ENCODE data around the gene HTRA1.

HTRA1 gene

DNA sequence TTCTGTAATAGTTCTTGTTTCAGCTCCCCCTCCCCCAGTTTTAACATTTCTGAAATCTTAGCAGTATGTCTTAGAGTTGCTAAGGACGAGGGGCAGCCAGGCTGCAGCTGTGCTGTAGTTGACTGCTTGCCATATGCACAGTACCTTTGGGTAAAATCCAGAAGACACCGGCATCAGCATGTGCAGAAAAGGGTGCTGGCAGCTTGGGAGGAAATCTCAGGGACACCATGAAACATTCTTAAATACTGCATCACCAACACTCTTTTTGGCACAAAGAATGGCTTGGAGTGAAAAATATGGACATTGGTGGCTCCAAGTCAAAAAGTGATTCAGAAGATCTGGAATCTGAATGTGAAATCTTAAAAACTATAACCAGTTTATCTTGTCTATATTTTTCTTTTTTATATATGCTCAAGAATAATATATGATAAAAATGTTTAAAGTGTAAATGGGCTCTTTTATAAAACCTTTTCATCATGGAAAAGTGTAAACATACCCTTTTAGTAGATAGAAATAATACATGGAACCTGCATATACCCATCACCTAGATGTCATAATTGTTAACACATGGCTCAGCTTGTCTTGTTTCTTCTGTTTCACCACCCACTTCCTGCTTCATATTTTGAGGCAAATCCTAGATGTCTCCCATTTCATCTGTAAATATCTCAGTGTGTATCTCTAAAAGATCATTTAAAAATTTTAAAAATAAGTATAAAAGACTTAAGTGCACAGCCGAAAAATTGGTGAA, 41.3 kb upstream of the HTRA1 start:
- no peak overlapping the region for H2BK5ac ChIP-seq (ENCODE audit: low read depth, low read length, poor library complexity, severe bottlenecking)
- H3K27ac ChIP-seq (ENCODE audit: low read length, poor library complexity, severe bottlenecking), result no peak overlapping the region
- H3K9me3 ChIP-seq (ENCODE audit: control insufficient read depth, low read length), result no peaks in the 10 kb centered on the region
- no peak overlapping the region for H2AK5ac ChIP-seq (ENCODE audit: low read length, severe bottlenecking)
- H4K8ac ChIP-seq (ENCODE audit: low read length), result no peak overlapping the region
- H2BK15ac ChIP-seq (ENCODE audit: low read depth, poor library complexity, severe bottlenecking), result no peak overlapping the region
- H3K14ac ChIP-seq (ENCODE audit: low read length in 2 of 2), result no peak overlapping the region
- no peak overlapping the region for H3K23ac ChIP-seq (ENCODE audit: low read length in 2 of 2)
- peak overlapping the region; percentile 71 for H3K9ac ChIP-seq (ENCODE audit: low read length)
- H3K36me3 ChIP-seq (ENCODE audit: control insufficient read depth in 1 of 2, insufficient read depth in 2 of 2, low read depth in 1 of 2, low read length in 2 of 2), result peaks cover 3 to 37% of the 10 kb centered on the region in 2 experiments
- no peaks in the 10 kb centered on the region for H3K27me3 ChIP-seq (ENCODE audit: control insufficient read depth in 1 of 2, insufficient read depth in 1 of 2, low read length in 2 of 2)
- peaks cover 16% of the 10 kb centered on the region for H3K79me1 ChIP-seq (replicated peaks; ENCODE audit: low read length, poor library complexity, severe bottlenecking)
- no peak overlapping the region for H3K4ac ChIP-seq (ENCODE audit: low read depth in 1 of 2, low read length in 2 of 2)
- 50% methylated on average over 1 of the region's 3 CpGs for WGBS
- no peak for DNase-seq
- no peak overlapping the region for H2BK120ac ChIP-seq (ENCODE audit: low read depth, low read length)
- no peak overlapping the region for H3K4me2 ChIP-seq (ENCODE audit: low read length, poor library complexity, severe bottlenecking)
- H3K4me3 ChIP-seq (ENCODE audit: insufficient read depth in 1 of 2, low read depth in 1 of 2, low read length in 2 of 2), result peak overlapping the region in 1 of 2 experiments; percentile 5
- no peak overlapping the region for H2AFZ ChIP-seq (ENCODE audit: low read depth, low read length)
- no peak overlapping the region for H2BK12ac ChIP-seq (ENCODE audit: low read length in 2 of 2)
- no peak overlapping the region for H4K91ac ChIP-seq (ENCODE audit: low read length)
- no peaks in the 10 kb centered on the region for H3K4me1 ChIP-seq (ENCODE audit: control insufficient read depth, insufficient read depth, low read depth, low read length)
- no peak overlapping the region for H3K18ac ChIP-seq (ENCODE audit: low read depth in 1 of 2, low read length in 2 of 2)

DNA sequence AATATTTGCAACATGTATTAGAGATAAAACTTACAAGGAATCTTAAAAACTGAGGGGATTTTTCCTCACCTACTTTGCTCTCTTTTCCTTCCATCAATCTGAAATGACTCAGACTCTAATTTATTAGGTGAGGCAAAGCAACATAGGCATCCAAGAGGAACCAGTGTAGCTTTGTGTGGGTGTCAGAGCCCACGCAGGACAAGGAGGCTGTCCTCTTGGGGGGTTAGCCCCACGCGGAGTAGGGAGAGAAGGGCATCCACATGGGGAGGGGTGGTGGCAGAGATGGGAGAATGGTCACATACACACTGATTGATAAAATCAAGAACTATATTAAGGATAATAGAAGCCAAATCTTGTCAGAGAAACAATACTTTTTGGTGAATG, 40.7 kb upstream of the HTRA1 start:
- Histone ChIP-seq H3K18ac (ENCODE audit: low read depth in 1 of 2, low read length in 2 of 2) (no peak overlapping the region), H3K9ac (ENCODE audit: low read length) (peak overlapping the region; percentile 71), H3K4me3 (ENCODE audit: insufficient read depth in 1 of 2, low read depth in 1 of 2, low read length in 2 of 2) (peak overlapping the region in 1 of 2 experiments; percentile 60), H4K8ac (ENCODE audit: low read length) (no peak overlapping the region), H3K4ac (ENCODE audit: low read depth in 1 of 2, low read length in 2 of 2) (no peak overlapping the region), H2BK12ac (ENCODE audit: low read length in 2 of 2) (no peak overlapping the region), H3K36me3 (ENCODE audit: control insufficient read depth in 1 of 2, insufficient read depth in 2 of 2, low read depth in 1 of 2, low read length in 2 of 2) (peaks cover 5 to 38% of the 10 kb centered on the region in 2 experiments), H3K79me1 (replicated peaks; ENCODE audit: low read length, poor library complexity, severe bottlenecking) (peaks cover 14% of the 10 kb centered on the region), H2AK5ac (ENCODE audit: low read length, severe bottlenecking) (no peak overlapping the region), H2BK15ac (ENCODE audit: low read depth, poor library complexity, severe bottlenecking) (no peak overlapping the region), H3K27ac (ENCODE audit: low read length, poor library complexity, severe bottlenecking) (no peak overlapping the region), H3K23ac (ENCODE audit: low read length in 2 of 2) (no peak overlapping the region), H3K27me3 (ENCODE audit: control insufficient read depth in 1 of 2, insufficient read depth in 1 of 2, low read length in 2 of 2) (no peaks in the 10 kb centered on the region), H2AFZ (ENCODE audit: low read depth, low read length) (no peak overlapping the region), H4K91ac (ENCODE audit: low read length) (no peak overlapping the region), H3K9me3 (ENCODE audit: control insufficient read depth, low read length) (no peaks in the 10 kb centered on the region), H2BK120ac (ENCODE audit: low read depth, low read length) (no peak overlapping the region), H3K4me1 (ENCODE audit: control insufficient read depth, insufficient read depth, low read depth, low read length) (no peaks in the 10 kb centered on the region), H3K14ac (ENCODE audit: low read length in 2 of 2) (no peak overlapping the region), H3K4me2 (ENCODE audit: low read length, poor library complexity, severe bottlenecking) (no peak overlapping the region), H2BK5ac (ENCODE audit: low read depth, low read length, poor library complexity, severe bottlenecking) (no peak overlapping the region)
- WGBS, result 97% methylated on average over 3 of the region's 3 CpGs
- no peak for DNase-seq

DNA sequence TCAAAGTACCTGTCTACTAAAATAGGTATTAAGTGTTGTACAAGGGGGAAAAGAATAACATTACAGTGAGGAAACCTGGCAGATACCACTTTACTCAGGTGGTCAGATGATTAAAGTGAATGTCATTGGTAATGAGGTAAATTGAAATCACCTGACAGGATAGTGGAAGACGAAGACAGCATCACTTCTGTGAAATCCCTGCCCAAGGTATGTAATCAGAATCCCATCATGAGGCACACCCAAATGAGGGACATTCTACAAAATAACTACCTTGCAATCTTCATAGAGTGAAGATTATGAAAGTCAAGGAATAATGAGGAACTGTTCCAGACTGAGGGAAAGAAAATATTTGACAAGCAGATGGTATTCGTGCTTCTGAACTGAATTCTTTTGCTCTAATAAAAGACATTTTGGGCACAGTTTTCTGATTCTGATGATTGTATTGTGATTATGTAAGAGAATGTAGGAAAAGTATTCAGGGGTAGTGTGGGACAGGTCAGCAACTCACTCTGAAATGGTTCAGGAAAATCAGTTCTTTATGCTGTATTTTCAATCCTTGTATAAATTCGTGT, 40.2 kb upstream of the HTRA1 start:
- WGBS, result 89% methylated on average over 2 of the region's 3 CpGs

GRCh38 chr10:122421742-122422141, 39.6 kb upstream of the HTRA1 start:
- Histone ChIP-seq H2BK120ac (ENCODE audit: low read depth, low read length) (no peak overlapping the region), H3K23ac (ENCODE audit: low read length in 2 of 2) (no peak overlapping the region)

More for the DNA sequence above, 40.2 kb upstream of the HTRA1 start:
- no peak overlapping the region for H2BK5ac ChIP-seq (ENCODE audit: low read depth, low read length, poor library complexity, severe bottlenecking)
- no peaks in the 10 kb centered on the region for H3K27me3 ChIP-seq (ENCODE audit: control insufficient read depth in 1 of 2, insufficient read depth in 1 of 2, low read length in 2 of 2)
- H3K79me1 ChIP-seq (replicated peaks; ENCODE audit: low read length, poor library complexity, severe bottlenecking), result peaks cover 13% of the 10 kb centered on the region
- no peak for DNase-seq
- H3K18ac ChIP-seq (ENCODE audit: low read depth in 1 of 2, low read length in 2 of 2), result no peak overlapping the region
- no peaks in the 10 kb centered on the region for H3K9me3 ChIP-seq (ENCODE audit: control insufficient read depth, low read length)
- no peak overlapping the region for H3K4me2 ChIP-seq (ENCODE audit: low read length, poor library complexity, severe bottlenecking)
- H2AK5ac ChIP-seq (ENCODE audit: low read length, severe bottlenecking), result no peak overlapping the region
- H3K9ac ChIP-seq (ENCODE audit: low read length), result peak overlapping the region; percentile 71
- H3K4me3 ChIP-seq (ENCODE audit: insufficient read depth in 1 of 2, low read depth in 1 of 2, low read length in 2 of 2), result peak overlapping the region in 1 of 2 experiments; percentile 60
- no peak overlapping the region for H3K14ac ChIP-seq (ENCODE audit: low read length in 2 of 2)
- H4K8ac ChIP-seq (ENCODE audit: low read length), result no peak overlapping the region
- no peak overlapping the region for H2BK12ac ChIP-seq (ENCODE audit: low read length in 2 of 2)
- no peak overlapping the region for H3K27ac ChIP-seq (ENCODE audit: low read length, poor library complexity, severe bottlenecking)
- no peak overlapping the region for H4K91ac ChIP-seq (ENCODE audit: low read length)
- H2BK120ac ChIP-seq (ENCODE audit: low read depth, low read length), result no peak overlapping the region
- H2AFZ ChIP-seq (ENCODE audit: low read depth, low read length), result no peak overlapping the region
- no peak overlapping the region for H2BK15ac ChIP-seq (ENCODE audit: low read depth, poor library complexity, severe bottlenecking)
- no peak overlapping the region for H3K4ac ChIP-seq (ENCODE audit: low read depth in 1 of 2, low read length in 2 of 2)
- no peak overlapping the region for H3K23ac ChIP-seq (ENCODE audit: low read length in 2 of 2)
- no peaks in the 10 kb centered on the region for H3K4me1 ChIP-seq (ENCODE audit: control insufficient read depth, insufficient read depth, low read depth, low read length)
- H3K36me3 ChIP-seq (ENCODE audit: control insufficient read depth in 1 of 2, insufficient read depth in 2 of 2, low read depth in 1 of 2, low read length in 2 of 2), result peaks cover 4 to 38% of the 10 kb centered on the region in 2 experiments

More at GRCh38 chr10:122421742-122422141, 39.6 kb upstream of the HTRA1 start:
- H2AFZ ChIP-seq (ENCODE audit: low read depth, low read length), result no peak overlapping the region
- H3K9ac ChIP-seq (ENCODE audit: low read length), result no peak overlapping the region
- H3K4ac ChIP-seq (ENCODE audit: low read depth in 1 of 2, low read length in 2 of 2), result no peak overlapping the region
- H3K18ac ChIP-seq (ENCODE audit: low read depth in 1 of 2, low read length in 2 of 2), result no peak overlapping the region
- no peak overlapping the region for H4K91ac ChIP-seq (ENCODE audit: low read length)
- H2BK5ac ChIP-seq (ENCODE audit: low read depth, low read length, poor library complexity, severe bottlenecking), result no peak overlapping the region
- no peak overlapping the region for H3K14ac ChIP-seq (ENCODE audit: low read length in 2 of 2)
- H3K79me1 ChIP-seq (replicated peaks; ENCODE audit: low read length, poor library complexity, severe bottlenecking), result peaks cover 11% of the 10 kb centered on the region
- no peak overlapping the region for H4K8ac ChIP-seq (ENCODE audit: low read length)
- peaks cover 2 to 34% of the 10 kb centered on the region in 2 experiments for H3K36me3 ChIP-seq (ENCODE audit: control insufficient read depth in 1 of 2, insufficient read depth in 2 of 2, low read depth in 1 of 2, low read length in 2 of 2)
- H3K4me2 ChIP-seq (ENCODE audit: low read length, poor library complexity, severe bottlenecking), result no peak overlapping the region
- H3K4me3 ChIP-seq (ENCODE audit: insufficient read depth in 1 of 2, low read depth in 1 of 2, low read length in 2 of 2), result no peak overlapping the region
- no peak for DNase-seq
- no peak overlapping the region for H3K27ac ChIP-seq (ENCODE audit: low read length, poor library complexity, severe bottlenecking)
- no peaks in the 10 kb centered on the region for H3K27me3 ChIP-seq (ENCODE audit: control insufficient read depth in 1 of 2, insufficient read depth in 1 of 2, low read length in 2 of 2)
- no peaks in the 10 kb centered on the region for H3K4me1 ChIP-seq (ENCODE audit: control insufficient read depth, insufficient read depth, low read depth, low read length)
- H2AK5ac ChIP-seq (ENCODE audit: low read length, severe bottlenecking), result no peak overlapping the region
- H2BK12ac ChIP-seq (ENCODE audit: low read length in 2 of 2), result no peak overlapping the region
- no peak overlapping the region for H2BK15ac ChIP-seq (ENCODE audit: low read depth, poor library complexity, severe bottlenecking)
- H3K9me3 ChIP-seq (ENCODE audit: control insufficient read depth, low read length), result no peaks in the 10 kb centered on the region
